NCI-H2081 treated with DMSO at 0.1 percent for 48 hours (cell line): Measurements from ENCODE around the gene CEACAM4.
"Not testable (repeated sequence)": the region's sequence is repeated elsewhere in the genome, so short reads cannot be mapped to it uniquely, and the experiment has no call there.

Source experiments
- DNase-seq: peaks from one replicate; lab custom pipeline; 2025; lab: John Stamatoyannopoulos, UW

The CEACAM4 gene

GRCh38 chr19:41584931-41585330 lies 41.9 kb downstream of the CEACAM4 start:
- DNase-seq, result no peak

GRCh38 chr19:41584260-41584810 lies 42.5 kb downstream of the CEACAM4 start:
- DNase-seq, result no peak

GRCh38 chr19:41582577-41583182 lies 44.2 kb downstream of the CEACAM4 start:
- not testable (repeated sequence) for DNase-seq

- DNase-seq, result not testable (repeated sequence)
Measured at GRCh38 chr19:41581068-41581467, 45.8 kb downstream of the CEACAM4 start.

- DNase-seq, result no peak
Measured at GRCh38 chr19:41578886-41579285, 48.0 kb downstream of the CEACAM4 start.

GRCh38 chr19:41577833-41578232 lies 49.0 kb downstream of the CEACAM4 start:
- DNase-seq, result no peak

- no peak for DNase-seq
Measured at GRCh38 chr19:41577144-41577830, 49.6 kb downstream of the CEACAM4 start.

- DNase-seq, result no peak
Measured at GRCh38 chr19:41575998-41576397, 50.9 kb downstream of the CEACAM4 start, which contains the start of gene CEACAM21. Gene CEACAM21 (plus strand): TSS chr19:41576166. CDS start chr19:41576275, 109 bp downstream.

- peak; percentile 19 for DNase-seq
Measured at GRCh38 chr19:41570639-41571112, 56.2 kb downstream of the CEACAM4 start.

- DNase-seq, result no peak
Measured at GRCh38 chr19:41570179-41570578, 56.7 kb downstream of the CEACAM4 start.

- no peak for DNase-seq
Measured at GRCh38 chr19:41569481-41570150, 57.3 kb downstream of the CEACAM4 start.
